ENCODE results near the gene GALNT11.

Gene GALNT11

DNA sequence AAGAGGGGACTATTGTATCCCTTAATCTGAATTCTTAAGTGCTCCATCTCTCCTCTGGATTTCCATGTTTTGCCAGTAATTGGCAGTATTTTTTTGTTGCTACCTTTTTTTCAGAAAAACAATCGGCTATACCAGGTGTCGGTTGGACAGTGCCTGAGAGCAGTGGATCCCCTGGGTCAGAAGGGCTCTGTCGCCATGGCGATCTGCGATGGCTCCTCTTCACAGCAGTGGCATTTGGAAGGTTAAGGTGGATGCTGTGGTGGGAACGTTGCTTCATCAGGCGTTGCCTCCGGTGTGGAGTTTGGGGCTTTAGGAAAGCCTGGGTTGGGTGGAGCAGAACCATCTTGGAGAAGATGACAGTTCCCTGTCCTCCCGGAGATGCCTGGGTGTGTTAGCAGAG lies 96.0 kb downstream of the GALNT11 start:
- in situ Hi-C loops (cut with HindIII; ENCODE audit: low pct_unique_long_range_greater_than_20kb, low sequenced_read_pairs) = no loop called here
- DNase-seq (ENCODE audit: low read depth in 1 of 2, low spot score in 1 of 2) = no peak
- no peak for TF ChIP-seq JUND (IDR thresholded peaks at IDR 0.05; ENCODE audit: low read depth)

DNA sequence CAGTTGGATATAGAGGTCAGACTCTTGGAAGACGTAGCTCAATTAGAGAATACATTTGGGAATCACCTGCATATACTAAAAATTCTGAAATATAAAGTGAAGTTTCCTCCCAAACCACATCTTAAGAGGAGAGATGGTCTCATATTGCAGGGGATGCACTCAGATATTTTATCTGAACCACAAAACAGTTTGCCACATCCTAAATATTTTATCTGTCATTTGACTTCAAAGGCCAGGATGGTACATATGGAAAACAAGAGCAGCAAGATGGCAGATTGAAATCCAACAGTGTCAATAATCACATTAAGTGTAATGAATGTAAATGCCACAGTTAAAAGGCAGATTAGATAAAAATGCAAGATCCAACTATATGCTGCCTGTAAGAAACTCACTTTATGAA lies 97.1 kb downstream of the GALNT11 start:
- no peak for TF ChIP-seq JUND (IDR thresholded peaks at IDR 0.05; ENCODE audit: low read depth)
- no peak for DNase-seq (ENCODE audit: low read depth in 1 of 2, low spot score in 1 of 2)
- in situ Hi-C loops (cut with HindIII; ENCODE audit: low pct_unique_long_range_greater_than_20kb, low sequenced_read_pairs) = no loop called here

GRCh38 chr7:152126741-152127140 lies 101.3 kb downstream of the GALNT11 start:
- in situ Hi-C loops (cut with HindIII; ENCODE audit: low pct_unique_long_range_greater_than_20kb, low sequenced_read_pairs) = no loop called here
- no peak for DNase-seq (ENCODE audit: low read depth in 1 of 2, low spot score in 1 of 2)
- TF ChIP-seq JUND (IDR thresholded peaks at IDR 0.05; ENCODE audit: low read depth) = no peak

DNA sequence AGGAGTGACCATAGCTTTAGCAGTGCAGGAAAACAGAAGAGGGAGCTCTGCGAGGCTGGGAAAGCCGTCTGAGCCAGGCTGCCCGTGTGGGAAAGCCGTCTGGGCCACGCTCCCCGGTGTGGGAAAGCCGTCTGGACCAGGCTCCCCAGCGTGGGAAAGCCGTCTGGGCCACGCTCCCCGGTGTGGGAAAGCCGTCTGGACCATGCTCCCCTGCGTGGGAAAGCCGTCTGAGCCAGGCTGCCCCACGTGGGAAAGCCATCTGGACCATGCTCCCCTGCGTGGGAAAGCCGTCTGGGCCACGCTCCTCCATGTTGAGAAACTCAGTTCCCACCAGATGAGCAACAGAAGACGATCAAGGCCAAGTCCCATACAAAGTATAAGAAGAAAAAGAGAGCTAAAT lies 101.8 kb downstream of the GALNT11 start:
- TF ChIP-seq JUND (IDR thresholded peaks at IDR 0.05; ENCODE audit: low read depth) = no peak
- in situ Hi-C loops (cut with HindIII; ENCODE audit: low pct_unique_long_range_greater_than_20kb, low sequenced_read_pairs) = no loop called here
- no peak for DNase-seq (ENCODE audit: low read depth in 1 of 2, low spot score in 1 of 2)

- no peak for DNase-seq (ENCODE audit: low read depth in 1 of 2, low spot score in 1 of 2)
- no peak for TF ChIP-seq JUND (IDR thresholded peaks at IDR 0.05; ENCODE audit: low read depth)
These were observed 102.8 kb downstream of the GALNT11 start for GRCh38 chr7:152128252-152128651.

DNA sequence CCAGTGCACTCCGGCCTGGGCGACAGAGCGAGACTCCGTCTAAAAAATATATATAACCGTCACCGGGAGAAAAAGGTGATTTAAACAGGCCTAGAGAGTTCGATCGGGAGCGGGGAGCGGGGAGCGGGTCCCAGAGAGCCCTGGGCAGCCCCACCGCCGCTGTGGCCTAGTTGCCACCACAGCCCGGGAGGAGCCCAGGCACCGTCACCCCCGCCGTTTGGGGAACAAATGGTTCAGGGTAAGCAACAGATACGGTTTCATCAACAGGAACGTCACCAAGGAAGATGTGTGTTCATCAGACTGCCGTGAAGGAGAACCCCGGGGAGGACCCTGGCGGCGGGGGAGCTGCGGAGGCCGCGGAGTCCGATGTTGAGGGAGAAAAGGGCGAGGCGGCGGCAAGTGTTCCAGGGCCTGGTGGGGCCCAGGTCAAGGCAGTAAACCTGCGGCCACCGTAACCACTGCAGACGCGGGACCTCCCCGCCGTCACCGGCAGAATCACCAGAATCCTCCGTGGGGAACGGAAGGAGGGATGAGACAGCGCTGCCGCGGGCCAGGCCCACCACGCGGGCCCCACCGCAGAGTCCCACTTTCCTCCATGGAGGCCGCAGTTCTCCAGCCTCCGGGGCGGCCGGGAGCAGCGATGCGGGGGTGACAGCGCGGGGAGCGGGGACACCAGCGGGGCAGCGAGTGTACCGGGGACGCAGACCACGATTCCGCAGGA lies 103.4 kb downstream of the GALNT11 start:
- in situ Hi-C loops (cut with HindIII; ENCODE audit: low pct_unique_long_range_greater_than_20kb, low sequenced_read_pairs) = no loop called here
- TF ChIP-seq JUND (IDR thresholded peaks at IDR 0.05; ENCODE audit: low read depth) = no peak
- no peak for DNase-seq (ENCODE audit: low read depth in 1 of 2, low spot score in 1 of 2)

More at GRCh38 chr7:152128252-152128651, 102.8 kb downstream of the GALNT11 start:
- in situ Hi-C loops (cut with HindIII; ENCODE audit: low pct_unique_long_range_greater_than_20kb, low sequenced_read_pairs) = no loop called here

DNA sequence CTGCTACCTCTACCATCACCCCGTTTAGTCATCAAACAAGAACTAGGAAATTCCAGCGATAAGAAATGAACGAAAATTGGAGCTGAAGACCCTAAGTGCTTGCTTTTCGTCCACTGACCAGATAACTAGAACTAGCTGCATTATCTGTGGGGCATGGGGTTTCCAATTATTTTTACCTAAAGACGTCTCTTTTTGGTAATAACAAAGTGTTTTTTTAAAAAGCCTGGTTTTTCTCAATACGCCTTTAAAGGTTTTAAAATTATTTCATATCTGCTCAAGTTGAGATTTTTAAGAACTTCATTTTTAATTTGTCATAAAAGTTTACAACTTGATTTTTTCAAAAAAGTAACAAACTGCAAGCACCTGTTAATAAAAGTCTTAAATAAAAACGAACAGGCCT lies 104.2 kb downstream of the GALNT11 start:
- in situ Hi-C loops (cut with HindIII; ENCODE audit: low pct_unique_long_range_greater_than_20kb, low sequenced_read_pairs) = no loop called here
- no peak for TF ChIP-seq JUND (IDR thresholded peaks at IDR 0.05; ENCODE audit: low read depth)
- no peak for DNase-seq (ENCODE audit: low read depth in 1 of 2, low spot score in 1 of 2)

GRCh38 chr7:152130658-152131590 lies 105.5 kb downstream of the GALNT11 start:
- no peak for DNase-seq (ENCODE audit: low read depth in 1 of 2, low spot score in 1 of 2)
- no peak for TF ChIP-seq JUND (IDR thresholded peaks at IDR 0.05; ENCODE audit: low read depth)
- in situ Hi-C loops (cut with HindIII; ENCODE audit: low pct_unique_long_range_greater_than_20kb, low sequenced_read_pairs) = no loop called here

DNA sequence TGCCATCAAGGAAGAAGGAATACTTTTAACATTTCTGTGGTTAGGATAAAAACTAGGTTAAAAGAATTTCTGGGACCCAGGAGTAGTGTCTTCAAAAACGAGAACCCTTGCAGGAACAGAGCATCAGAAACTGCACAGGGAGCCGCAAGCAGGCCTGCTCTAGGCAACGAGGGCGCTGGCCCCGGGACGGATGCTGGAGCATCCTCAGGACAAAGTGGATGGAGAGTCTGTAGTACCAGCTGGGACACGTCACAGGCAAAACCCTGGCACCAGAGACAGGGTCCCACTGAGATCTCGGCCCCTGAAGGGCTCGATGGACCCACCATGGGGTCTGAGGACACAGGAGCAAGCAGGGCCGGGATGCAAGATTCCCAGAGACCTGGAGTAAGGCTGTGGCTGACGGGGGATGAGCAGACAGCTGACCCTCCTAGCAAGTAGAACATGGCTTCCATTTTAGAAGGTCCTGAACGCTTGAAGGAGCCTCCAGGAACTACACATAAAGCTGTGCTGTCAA lies 106.6 kb downstream of the GALNT11 start:
- TF ChIP-seq JUND (IDR thresholded peaks at IDR 0.05; ENCODE audit: low read depth) = no peak
- no peak for DNase-seq (ENCODE audit: low read depth in 1 of 2, low spot score in 1 of 2)
- in situ Hi-C loops (cut with HindIII; ENCODE audit: low pct_unique_long_range_greater_than_20kb, low sequenced_read_pairs) = no loop called here

GRCh38 chr7:152132812-152133211 lies 107.3 kb downstream of the GALNT11 start:
- no peak for TF ChIP-seq JUND (IDR thresholded peaks at IDR 0.05; ENCODE audit: low read depth)
- DNase-seq (ENCODE audit: low read depth in 1 of 2, low spot score in 1 of 2) = no peak
- in situ Hi-C loops (cut with HindIII; ENCODE audit: low pct_unique_long_range_greater_than_20kb, low sequenced_read_pairs) = no loop called here

GRCh38 chr7:152133804-152134203 lies 108.3 kb downstream of the GALNT11 start:
- in situ Hi-C loops (cut with HindIII; ENCODE audit: low pct_unique_long_range_greater_than_20kb, low sequenced_read_pairs) = no loop called here
- no peak for DNase-seq (ENCODE audit: low read depth in 1 of 2, low spot score in 1 of 2)
- no peak for TF ChIP-seq JUND (IDR thresholded peaks at IDR 0.05; ENCODE audit: low read depth)

GRCh38 chr7:152136686-152137085 lies 111.2 kb downstream of the GALNT11 start:
- no peak for TF ChIP-seq JUND (IDR thresholded peaks at IDR 0.05; ENCODE audit: low read depth)
- in situ Hi-C loops (cut with HindIII; ENCODE audit: low pct_unique_long_range_greater_than_20kb, low sequenced_read_pairs) = no loop called here
- DNase-seq (ENCODE audit: low read depth in 1 of 2, low spot score in 1 of 2) = no peak

GRCh38 chr7:152137476-152138025 lies 112.1 kb downstream of the GALNT11 start:
- TF ChIP-seq JUND (IDR thresholded peaks at IDR 0.05; ENCODE audit: low read depth) = no peak
- no peak for DNase-seq (ENCODE audit: low read depth in 1 of 2, low spot score in 1 of 2)
- in situ Hi-C loops (cut with HindIII; ENCODE audit: low pct_unique_long_range_greater_than_20kb, low sequenced_read_pairs) = no loop called here

Measured in T47D (cell line).